Stimulated activated CD4-positive, alpha-beta T cell treated with anti-CD3 and anti-CD28 coated beads, Interleukin-2, amount 100 ng/mL, for 4 hours (primary cell): ENCODE data around the gene ANKRD44.
A peak's percentile ranks its signal among the peaks of the same experiment; 100 is the strongest.
"Not testable (repeated sequence)": the region's sequence is repeated elsewhere in the genome, so short reads cannot be mapped to it uniquely, and the experiment has no call there.

Source experiments
- DNase-seq: peaks from one replicate; pipeline ENCODE4 v3.0.0-alpha.2; 2020; ENCODE audit warnings: low read depth

Gene ANKRD44

GRCh38 chr2:197024206-197024605, 286.4 kb downstream of the ANKRD44 start:
- DNase-seq = no peak

- DNase-seq = not testable (repeated sequence)
These were observed 289.7 kb downstream of the ANKRD44 start for GRCh38 chr2:197020921-197021320.

- DNase-seq = no peak
These were observed 297.5 kb downstream of the ANKRD44 start for GRCh38 chr2:197013098-197013497.

DNA sequence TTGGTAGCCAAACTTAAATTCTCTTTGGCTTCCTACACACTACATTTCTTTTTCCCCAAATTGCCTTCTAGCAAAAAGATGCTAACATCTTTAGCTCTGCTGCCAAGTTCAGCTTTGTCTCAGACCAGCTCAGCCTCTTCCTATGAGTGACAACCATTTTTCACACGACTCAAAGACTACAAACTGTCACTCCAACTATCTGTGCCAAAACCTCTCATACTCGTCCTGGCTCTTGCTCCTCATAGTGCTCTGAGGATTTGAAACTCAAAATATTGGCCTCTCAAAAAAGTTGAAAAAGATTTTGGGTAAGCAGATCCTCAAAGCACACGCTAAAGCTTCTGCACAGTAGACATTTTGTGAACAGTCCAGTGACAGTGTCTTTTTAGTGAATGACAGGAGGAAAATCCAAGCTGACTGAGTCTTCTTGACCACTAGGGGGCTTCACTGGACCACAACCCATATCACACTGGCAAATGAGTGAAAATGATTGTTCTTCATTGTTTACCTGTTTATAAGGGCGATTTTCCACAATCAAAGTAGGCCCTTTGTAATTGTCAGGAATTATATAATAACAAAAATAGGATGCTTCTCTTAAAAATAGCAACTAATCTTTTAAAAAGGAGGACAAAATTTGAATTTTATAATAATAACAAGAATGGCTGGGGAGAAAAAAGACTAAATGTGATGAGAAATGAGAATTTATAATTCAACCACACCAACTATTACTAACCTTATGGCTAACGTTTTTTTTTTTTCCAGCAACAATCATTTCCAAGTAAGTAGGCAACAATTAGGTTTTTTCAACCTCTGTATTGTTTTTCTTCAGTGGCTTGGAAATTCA, 298.6 kb downstream of the ANKRD44 start:
- DNase-seq = no peak

DNA sequence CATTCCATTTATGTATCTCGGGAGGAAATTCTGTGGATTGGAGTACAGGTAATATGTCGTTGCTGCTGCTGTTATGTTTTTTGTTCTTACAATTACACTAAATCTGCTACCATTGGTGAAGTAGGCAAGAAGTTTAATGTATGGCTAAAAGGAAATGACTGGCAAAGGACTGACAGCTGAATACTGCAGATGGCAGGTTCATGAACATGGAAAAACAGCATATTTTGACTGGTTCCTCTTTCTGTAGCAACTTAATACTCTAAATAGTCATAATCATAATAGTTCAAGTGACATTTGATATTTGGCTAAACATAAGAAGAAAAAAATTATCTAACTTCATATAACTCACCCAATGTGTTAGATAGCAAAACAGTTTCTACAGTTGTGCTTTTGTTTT, 299.6 kb downstream of the ANKRD44 start:
- DNase-seq = no peak

DNA sequence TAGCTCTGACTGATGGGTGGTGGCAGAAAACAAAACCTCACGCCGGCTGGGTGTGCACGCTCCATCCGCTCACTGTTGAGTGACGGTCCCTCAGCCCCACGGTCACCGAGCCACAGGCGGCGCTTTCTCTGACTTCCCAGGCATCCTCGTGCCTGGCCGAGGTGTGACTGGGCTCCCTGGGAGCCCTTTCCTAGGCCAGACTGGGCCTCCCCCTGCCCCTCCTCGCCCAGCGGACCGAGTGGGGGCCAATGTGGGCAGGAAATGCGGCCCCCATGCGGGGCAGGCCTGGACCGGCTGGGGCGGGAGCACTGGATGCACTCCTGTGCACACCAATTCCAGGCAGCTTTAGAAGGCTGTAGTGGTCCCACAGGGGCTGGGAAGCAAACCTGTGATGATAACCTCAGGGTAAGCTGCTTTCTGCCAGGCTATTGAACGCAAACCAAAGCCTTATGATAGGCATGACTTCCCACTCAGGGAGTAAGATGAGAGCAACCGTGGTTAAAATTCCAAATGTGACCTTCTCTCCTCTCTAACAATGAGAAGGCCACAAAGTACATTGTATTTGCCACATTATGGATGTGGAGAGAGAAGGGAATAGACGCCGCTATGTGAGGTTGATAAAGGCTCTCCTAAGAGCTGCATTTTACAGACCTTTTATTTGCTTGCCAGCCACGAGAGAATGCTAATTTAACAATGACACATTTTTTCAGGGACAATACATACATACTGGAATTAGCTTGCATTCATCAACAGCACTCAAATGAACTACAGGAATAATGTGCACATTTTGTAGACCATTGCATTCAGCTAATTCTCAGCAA, 300.2 kb downstream of the ANKRD44 start:
- DNase-seq = no peak

- not testable (repeated sequence) for DNase-seq
These were observed 301.7 kb downstream of the ANKRD44 start for GRCh38 chr2:197008741-197009341.

GRCh38 chr2:197007716-197008628, 302.6 kb downstream of the ANKRD44 start:
- no peak for DNase-seq

DNA sequence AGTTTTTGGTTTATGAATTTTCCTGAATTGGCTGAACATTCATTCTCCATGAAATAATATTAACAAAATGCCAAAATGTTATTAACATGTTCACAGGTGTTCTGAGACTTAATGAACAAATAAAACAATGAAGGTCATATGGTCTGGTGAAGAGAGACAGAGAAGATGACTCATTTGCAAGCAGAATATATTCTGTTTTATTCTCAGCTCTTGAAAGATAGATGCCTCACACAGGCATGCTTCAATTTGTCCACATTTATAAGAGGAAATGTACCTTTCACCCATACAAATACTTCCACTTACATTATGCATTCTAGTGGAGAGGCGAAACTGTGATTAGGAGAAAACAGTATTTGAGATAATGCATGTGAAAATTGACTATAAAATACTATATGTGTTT, 308.7 kb downstream of the ANKRD44 start:
- DNase-seq = no peak

DNA sequence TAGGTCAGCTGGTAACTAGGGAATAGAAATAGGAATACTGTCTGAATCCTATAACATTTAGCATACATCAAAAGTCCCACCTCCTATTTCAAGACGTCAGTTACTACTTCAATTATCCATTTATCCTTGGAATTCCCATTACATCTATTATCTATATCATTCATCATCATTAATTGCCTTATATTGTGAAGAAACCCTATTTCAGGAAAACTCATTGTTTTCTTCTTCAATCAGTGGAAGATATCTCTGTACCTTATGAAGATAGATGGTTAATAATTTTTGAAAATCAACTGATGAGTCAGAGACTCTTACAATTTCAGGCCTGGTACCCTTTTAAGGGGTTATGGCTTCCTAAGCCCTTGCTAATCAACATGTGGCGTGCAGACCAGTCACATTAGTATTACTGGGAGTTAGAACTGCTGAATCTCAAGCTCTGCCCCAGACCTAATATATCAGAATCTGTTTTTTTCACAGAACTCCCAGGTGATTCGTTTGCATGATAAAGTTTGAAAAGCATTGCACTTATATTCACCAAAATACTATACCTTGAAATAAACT, 314.7 kb downstream of the ANKRD44 start:
- DNase-seq = no peak

- no peak for DNase-seq
These were observed 315.8 kb downstream of the ANKRD44 start for GRCh38 chr2:196994764-196995163.

DNA sequence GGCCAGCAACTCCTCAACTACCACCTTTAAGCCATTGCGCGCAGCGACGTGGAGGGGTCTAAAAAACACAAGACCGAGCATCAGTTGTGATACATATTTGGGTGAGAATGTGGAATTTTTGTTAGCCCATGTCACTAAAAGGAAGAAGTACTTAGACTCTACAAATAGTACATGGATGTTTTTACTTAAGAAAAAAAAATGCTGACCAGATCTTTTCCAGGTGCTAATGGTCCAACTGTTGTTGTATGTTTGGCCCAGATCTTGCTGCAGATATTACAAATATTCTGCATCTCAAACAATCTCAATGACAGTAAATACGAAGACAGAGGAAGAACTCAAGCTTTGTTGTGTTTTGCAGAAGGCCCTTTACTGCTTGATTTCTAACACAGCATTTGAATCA, 317.0 kb downstream of the ANKRD44 start:
- DNase-seq = no peak

GRCh38 chr2:196992466-196992865, 318.1 kb downstream of the ANKRD44 start:
- DNase-seq = no peak

DNA sequence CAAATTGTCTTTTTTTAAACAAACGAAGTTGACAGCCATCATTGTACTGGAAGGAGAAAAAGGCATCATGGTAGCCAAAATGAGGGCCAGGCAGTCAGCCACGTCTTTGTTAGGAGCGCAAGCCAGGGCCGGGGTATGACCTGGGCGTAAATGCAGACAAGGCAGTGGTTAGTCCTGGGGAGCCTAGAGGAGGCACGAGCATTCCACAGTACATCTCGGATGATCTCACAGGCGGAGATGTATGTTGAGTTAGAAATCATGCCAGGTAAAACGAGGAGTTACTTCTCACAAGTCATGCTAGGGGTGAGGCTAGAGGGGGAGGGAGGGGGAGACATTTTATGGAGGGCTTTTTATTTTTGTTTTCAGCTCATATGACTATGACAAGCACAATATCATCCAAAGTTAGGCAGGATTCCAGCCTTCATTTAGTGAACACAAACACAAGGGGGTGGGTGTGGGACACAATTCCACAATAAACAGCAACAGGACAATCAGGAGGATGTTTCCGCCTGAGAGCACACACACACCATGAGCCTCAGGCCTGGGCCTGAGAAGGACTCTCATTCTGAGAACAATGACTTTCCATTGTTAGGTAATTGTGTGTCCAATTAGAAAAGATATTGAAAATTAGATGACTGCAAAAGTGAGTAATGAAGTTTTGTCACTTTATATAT, 319.7 kb downstream of the ANKRD44 start:
- no peak for DNase-seq

- no peak for DNase-seq
These were observed 320.5 kb downstream of the ANKRD44 start for GRCh38 chr2:196990092-196990491.

DNA sequence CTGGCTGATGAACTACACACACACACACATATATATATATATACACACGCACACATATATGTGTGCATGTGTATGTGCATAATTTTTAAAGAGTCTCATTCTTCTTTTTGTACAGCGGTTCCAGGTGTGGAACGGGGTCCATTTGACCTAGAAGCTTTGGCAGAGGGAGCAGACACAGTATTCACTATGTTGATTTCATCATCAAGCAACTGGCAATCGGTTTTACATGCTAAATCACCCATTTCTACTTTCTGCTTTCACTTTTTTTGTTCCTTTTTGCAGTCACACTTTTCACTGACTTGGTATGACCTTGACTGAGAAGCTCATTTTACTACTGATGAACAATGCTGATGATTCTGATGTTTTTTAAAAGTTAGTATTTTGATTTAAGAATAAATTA, 321.1 kb downstream of the ANKRD44 start:
- DNase-seq = no peak

- no peak for DNase-seq
These were observed 321.9 kb downstream of the ANKRD44 start for GRCh38 chr2:196988639-196989038.

- DNase-seq = peak; percentile 51
These were observed 322.8 kb downstream of the ANKRD44 start for GRCh38 chr2:196987649-196988364.

- DNase-seq = no peak
These were observed 323.3 kb downstream of the ANKRD44 start for GRCh38 chr2:196987298-196987648.

GRCh38 chr2:196985511-196986183, 324.9 kb downstream of the ANKRD44 start:
- no peak for DNase-seq
